Measurements from ENCODE around the gene LIPG.

DNA sequence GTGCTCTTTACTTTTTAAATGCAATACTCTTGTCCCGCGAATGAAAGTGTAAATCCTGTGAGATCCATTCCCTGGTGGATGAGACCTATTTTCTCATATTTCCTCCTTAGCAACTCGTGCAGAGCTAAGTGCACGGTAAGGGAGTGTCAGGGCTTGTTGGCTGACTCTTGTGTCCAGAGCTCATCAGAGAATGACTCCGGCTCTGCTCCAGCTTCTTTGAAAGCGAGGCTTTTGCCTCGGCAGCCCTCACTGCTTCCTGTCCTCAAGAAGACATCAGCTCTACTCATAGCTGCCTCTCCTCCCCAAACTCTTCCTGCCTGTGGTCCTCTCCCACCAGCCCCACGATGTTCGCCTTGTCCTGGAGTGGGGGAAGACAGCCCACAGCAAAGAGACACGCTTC is 70.7 kb downstream of the LIPG start:
- TF ChIP-seq, protein P1, sequence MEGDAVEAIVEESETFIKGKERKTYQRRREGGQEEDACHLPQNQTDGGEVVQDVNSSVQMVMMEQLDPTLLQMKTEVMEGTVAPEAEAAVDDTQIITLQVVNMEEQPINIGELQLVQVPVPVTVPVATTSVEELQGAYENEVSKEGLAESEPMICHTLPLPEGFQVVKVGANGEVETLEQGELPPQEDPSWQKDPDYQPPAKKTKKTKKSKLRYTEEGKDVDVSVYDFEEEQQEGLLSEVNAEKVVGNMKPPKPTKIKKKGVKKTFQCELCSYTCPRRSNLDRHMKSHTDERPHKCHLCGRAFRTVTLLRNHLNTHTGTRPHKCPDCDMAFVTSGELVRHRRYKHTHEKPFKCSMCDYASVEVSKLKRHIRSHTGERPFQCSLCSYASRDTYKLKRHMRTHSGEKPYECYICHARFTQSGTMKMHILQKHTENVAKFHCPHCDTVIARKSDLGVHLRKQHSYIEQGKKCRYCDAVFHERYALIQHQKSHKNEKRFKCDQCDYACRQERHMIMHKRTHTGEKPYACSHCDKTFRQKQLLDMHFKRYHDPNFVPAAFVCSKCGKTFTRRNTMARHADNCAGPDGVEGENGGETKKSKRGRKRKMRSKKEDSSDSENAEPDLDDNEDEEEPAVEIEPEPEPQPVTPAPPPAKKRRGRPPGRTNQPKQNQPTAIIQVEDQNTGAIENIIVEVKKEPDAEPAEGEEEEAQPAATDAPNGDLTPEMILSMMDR (IDR thresholded peaks at IDR 0.05): no peak
- TF ChIP-seq POLR2A (IDR thresholded peaks at IDR 0.05; ENCODE audit: low read depth) (no peak), EP300 (IDR thresholded peaks at IDR 0.05) (no peak), POLR2AphosphoS5 (IDR thresholded peaks at IDR 0.05) (no peak)

Measured in esophagus muscularis mucosa (tissue), 4 donors.